CD1c-positive myeloid dendritic cell (primary cell): Measurements from ENCODE around the gene MOSPD3.

ENCODE experiments used
- DNase-seq: peaks from one replicate; pipeline ENCODE4 v3.0.0-alpha.2; 2016; ENCODE audit errors: extremely low spot score

Gene MOSPD3

GRCh38 chr7:100575746-100576383 lies 36.5 kb upstream of the MOSPD3 start:
- no peak for DNase-seq

DNA sequence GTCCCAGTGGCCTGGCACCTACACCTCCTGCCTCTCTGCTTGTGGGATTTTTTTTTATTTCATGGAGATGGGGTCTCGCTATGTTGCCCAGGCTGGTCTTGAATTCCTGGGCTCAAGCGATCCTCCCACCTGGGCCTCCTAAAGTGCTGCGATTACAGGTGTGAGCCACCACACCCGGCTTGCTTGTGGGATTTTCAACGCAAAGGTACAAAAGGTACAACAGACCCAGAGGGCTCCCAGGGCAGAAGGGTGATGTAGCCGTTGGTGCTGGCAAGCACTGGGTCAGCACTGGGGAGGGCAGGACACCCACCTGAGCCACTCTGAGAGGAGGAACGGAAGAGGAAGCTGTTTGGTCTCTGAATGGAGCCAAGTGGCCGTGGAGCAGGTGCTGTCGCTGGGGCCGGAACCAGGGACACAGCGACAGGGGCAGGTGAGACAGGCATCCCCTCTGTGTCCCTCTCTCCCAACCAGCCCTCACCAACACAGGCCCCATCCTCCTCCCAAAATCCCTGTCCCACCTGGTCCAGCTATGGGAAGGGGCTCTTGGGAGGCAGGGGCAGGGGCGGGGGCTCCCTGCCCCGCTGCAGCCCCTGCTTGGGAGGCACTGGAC lies 35.9 kb upstream of the MOSPD3 start:
- DNase-seq: no peak

DNA sequence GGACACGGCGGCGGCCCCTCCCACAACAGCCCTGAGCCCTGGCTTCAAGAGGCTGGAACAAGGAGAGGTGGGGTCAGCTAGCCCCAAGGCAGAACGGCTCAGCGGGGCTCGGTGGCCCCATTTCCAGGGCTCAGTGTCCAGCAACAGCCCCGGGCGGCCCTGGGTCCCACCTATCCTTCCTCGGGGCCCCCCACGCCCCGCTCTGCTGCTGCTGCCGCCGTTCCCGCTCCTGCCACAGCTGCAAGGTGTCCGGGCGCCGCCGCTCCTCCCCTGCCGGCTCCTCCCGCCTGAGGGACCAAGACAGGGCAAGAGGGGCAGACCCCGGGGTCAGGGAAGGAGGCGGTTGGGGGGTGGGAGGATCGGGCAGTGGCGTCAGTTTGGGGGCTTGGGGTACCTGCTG lies 35.2 kb upstream of the MOSPD3 start:
- DNase-seq: no peak

GRCh38 chr7:100577507-100577906 lies 34.8 kb upstream of the MOSPD3 start:
- no peak for DNase-seq

- no peak for DNase-seq
Observed at GRCh38 chr7:100578246-100579183, 33.8 kb upstream of the MOSPD3 start.

GRCh38 chr7:100580466-100581283 lies 31.7 kb upstream of the MOSPD3 start:
- no peak for DNase-seq

- no peak for DNase-seq
Observed at GRCh38 chr7:100582041-100582579, 30.2 kb upstream of the MOSPD3 start.

- no peak for DNase-seq
Observed at GRCh38 chr7:100582650-100583049, 29.7 kb upstream of the MOSPD3 start.

GRCh38 chr7:100583132-100584053 lies 28.9 kb upstream of the MOSPD3 start:
- DNase-seq: peak; percentile 83

DNA sequence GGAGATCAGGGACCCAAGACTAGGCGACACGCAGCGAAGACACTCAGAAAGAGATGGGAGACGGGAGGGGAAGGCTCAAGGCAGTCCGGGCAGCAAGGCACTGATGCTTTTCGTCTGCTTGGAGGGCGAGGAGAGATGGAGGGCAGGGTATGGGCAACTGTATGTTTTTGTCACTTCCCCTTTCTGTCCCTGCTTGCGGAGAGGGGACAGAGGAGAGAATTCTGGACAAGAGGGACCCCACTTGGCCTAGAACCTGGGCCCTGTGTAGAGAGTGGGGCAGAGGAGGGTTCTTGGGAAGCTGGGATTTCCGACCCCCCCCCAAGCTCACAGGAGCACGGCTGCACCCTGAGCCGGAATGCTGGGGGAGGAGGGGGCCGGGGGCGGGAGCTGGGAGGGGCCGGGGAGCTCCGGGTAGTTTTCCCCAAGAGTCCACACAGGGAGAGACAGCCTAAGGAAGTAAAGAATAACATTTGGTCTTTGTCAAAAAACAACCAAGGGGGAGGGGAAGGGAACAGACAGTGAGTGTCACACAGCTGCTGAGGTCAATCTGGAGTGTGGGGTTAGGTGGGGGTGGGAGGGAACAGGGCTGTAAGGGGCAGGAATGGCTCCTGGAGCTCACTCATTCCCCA lies 28.2 kb upstream of the MOSPD3 start:
- peak; percentile 73 for DNase-seq

DNA sequence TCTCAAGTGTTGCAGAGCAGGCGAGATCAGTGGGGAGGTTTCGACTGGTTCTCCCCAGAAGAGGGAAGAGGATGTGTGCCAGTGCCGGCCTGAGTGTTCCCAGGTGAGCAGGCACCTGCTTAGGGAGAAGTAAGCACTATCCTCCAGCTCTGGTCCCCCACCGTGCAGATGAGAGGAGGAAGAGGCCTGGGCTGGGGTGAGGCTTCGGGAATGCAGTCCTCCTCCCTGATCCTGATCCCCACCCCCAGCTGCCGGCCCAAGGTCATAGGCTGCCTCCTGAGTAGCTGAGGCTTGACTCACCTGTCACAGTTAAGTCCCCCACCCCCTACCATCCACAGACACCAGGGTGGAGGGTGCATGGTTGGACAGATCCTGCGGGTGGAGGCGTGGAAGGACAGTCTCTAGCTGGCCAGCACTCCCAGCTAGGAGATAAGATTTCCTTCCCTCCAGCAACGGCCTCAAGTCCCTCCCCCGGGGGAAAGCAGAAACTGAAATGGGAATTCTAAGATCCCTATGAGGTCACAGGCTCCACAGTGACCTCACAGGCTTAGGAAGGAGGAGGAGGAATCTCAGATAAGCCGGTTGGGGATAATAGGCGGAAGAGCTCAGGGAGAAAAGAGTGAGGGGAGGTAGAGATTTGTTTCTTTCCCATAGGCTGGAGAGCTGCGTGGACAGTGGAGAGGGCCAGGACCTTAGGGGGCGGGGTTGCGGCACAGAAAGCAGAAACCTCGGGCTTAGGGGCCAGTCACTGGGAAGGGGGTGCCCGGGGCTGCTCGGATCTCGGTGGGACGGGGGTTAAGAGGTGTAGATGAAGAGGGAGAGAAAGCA lies 27.4 kb upstream of the MOSPD3 start:
- DNase-seq: peak; percentile 64

GRCh38 chr7:100585511-100586265 lies 26.7 kb upstream of the MOSPD3 start, which contains the start of gene LRCH4:
LRCH4 (minus strand) TSS chr7:100586129; CDS start chr7:100586100, 29 bp downstream.
- peak; percentile 51 for DNase-seq

DNA sequence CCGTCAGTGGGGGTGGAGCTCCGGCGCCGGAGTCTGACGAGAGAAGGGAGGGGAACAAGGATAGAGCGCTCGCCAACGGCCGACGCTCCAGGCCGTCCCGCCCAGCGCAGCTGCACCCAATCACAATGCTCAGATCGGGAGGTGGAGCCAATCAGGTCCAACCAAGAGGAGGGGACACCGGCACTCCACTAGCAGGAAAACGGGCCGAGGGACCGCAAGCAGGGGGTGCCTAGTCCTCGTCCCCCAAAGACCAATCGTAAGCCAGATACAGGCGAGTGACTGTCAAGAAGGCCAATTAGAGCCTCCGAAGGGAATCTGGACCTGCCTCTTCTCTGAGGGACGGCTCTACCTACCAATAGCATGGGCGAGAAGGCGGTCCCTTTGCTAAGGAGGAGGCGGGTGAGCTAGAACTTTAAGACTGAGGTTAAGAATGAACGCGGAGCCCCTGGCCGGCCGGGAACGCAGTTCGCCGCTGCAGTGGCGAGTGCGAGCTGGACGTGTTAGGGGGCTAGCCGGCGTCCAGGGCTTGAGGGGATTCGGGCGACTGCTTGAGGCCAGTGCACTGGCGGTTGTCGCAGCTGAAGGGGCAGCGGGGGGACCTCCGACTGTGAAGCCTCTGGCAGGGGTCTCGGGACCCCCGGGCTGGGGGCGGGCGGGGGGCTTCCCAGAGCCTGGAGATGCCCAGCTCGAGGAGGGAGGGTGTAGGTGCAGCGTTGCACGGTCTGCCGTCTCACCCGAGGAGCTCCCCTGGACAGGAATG lies 25.9 kb upstream of the MOSPD3 start, which contains the start of gene FBXO24:
FBXO24 (plus strand) TSS at position 63 of the 760 bp plus-strand sequence; CDS start at position 361, 298 bp downstream.
- peak; percentile 99 for DNase-seq

DNA sequence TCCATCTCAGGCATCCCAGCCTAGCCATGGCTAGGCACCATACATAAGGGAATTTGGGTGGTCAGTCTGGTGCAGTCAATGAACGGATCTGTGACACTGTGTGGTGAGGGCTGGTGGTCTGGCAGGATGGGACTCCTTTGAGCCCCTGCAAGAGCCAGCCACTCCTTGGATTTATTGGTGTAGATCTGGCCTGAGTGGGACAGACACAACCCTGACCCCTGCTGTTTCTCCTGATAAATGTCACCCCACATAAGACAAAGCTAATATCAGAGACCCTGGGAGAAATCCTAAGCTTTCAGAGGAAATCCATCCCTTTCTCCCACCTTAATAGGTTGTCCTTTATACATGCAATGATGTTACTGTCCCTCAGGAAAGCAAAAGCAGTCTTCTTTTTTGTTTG lies 23.9 kb upstream of the MOSPD3 start:
- DNase-seq: peak; percentile 31

GRCh38 chr7:100589341-100589947 lies 22.9 kb upstream of the MOSPD3 start:
- no peak for DNase-seq

DNA sequence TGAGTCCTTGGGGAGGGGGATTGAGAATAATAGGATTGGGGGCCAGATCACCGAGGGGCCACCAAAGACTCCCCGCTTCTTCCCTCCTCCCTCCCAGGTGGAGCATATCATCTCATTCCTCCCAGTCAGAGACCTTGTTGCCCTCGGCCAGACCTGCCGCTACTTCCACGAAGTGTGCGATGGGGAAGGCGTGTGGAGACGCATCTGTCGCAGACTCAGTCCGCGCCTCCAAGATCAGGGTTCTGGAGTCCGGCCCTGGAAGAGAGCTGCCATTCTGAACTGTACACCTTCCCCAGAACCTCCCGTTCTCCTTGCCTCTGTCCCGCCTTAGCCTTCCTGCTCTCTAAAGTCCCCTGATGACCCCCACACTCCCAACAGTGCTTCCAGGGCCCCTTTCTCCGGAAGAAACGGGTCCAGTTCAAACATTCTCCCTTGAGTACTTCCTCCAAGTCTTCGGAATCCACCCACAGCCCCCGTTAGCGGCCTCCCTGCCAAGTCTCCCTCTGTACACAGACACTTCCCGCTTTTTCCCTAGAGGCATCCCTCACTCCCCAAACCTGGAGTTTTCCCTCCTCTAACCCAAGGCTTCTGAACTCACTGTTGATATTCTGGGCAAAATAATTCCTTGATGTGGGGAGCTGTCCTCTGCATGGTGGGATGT lies 22.1 kb upstream of the MOSPD3 start:
- DNase-seq: no peak
